Hematopoietic multipotent progenitor cell treated with erythropoietin and hydrocortisone succinate and interleukin-3 and kit ligand, for 15 days (in vitro differentiated cells): ENCODE data around the gene WRAP73.

ENCODE experiments used
- DNase-seq: peaks from one replicate; pipeline ENCODE4 v3.0.0-alpha.2; 2015; ENCODE audit warnings: low spot score

WRAP73 gene

GRCh38 chr1:3610527-3611169, 39.3 kb downstream of the WRAP73 start:
- DNase-seq: no peak

- DNase-seq: no peak
Measured at GRCh38 chr1:3609769-3610526, 40.0 kb downstream of the WRAP73 start.

- no peak for DNase-seq
Measured at GRCh38 chr1:3609016-3609768, 40.7 kb downstream of the WRAP73 start.

GRCh38 chr1:3608154-3608553, 41.7 kb downstream of the WRAP73 start:
- DNase-seq: no peak

GRCh38 chr1:3607703-3608065, 42.2 kb downstream of the WRAP73 start:
- DNase-seq: no peak

- DNase-seq: no peak
Measured at GRCh38 chr1:3606779-3607702, 42.9 kb downstream of the WRAP73 start.

GRCh38 chr1:3604997-3605823, 44.7 kb downstream of the WRAP73 start:
- no peak for DNase-seq

- DNase-seq: no peak
Measured at GRCh38 chr1:3604468-3604974, 45.4 kb downstream of the WRAP73 start.

- no peak for DNase-seq
Measured at GRCh38 chr1:3603571-3604467, 46.1 kb downstream of the WRAP73 start.

- no peak for DNase-seq
Measured at GRCh38 chr1:3603156-3603555, 46.7 kb downstream of the WRAP73 start.

GRCh38 chr1:3602375-3602774, 47.5 kb downstream of the WRAP73 start:
- DNase-seq: no peak

GRCh38 chr1:3601743-3602142, 48.2 kb downstream of the WRAP73 start:
- no peak for DNase-seq

- no peak for DNase-seq
Measured at GRCh38 chr1:3600354-3600753, 49.5 kb downstream of the WRAP73 start.

GRCh38 chr1:3599816-3600215, 50.1 kb downstream of the WRAP73 start:
- DNase-seq: no peak

- no peak for DNase-seq
Measured at GRCh38 chr1:3599286-3599811, 50.6 kb downstream of the WRAP73 start.

GRCh38 chr1:3598522-3599285, 51.2 kb downstream of the WRAP73 start:
- DNase-seq: no peak

GRCh38 chr1:3598051-3598491, 51.8 kb downstream of the WRAP73 start:
- no peak for DNase-seq

GRCh38 chr1:3597599-3597964, 52.3 kb downstream of the WRAP73 start:
- DNase-seq: no peak
